GM23338 (cell line): ENCODE data around the gene CCDC69.

ENCODE experiments used
- CREB1 ChIP-seq: fragments of 250-450 bp; sonication (Bioruptor Pico); IDR thresholded peaks from 2 replicates; pipeline ENCODE4 v1.5.0; 2020; ENCODE audit warnings: low read depth, mild to moderate bottlenecking, moderate library complexity
- EZH2 ChIP-seq: fragments of 200-600 bp; sonication (generic); IDR thresholded peaks from one replicate; pipeline ENCODE4 v1.8.0; 2017; ENCODE audit warnings: antibody characterized with exemption, mild to moderate bottlenecking, low read depth; ENCODE audit not compliant: unreplicated experiment
- EZH2phosphoT487 ChIP-seq: fragments of 200-600 bp; sonication (generic); IDR thresholded peaks from one replicate; pipeline ENCODE4 v1.8.1; 2018; ENCODE audit warnings: antibody characterized with exemption; ENCODE audit not compliant: unreplicated experiment
- JUNB ChIP-seq: IDR thresholded peaks from one replicate; pipeline ENCODE4 v1.6.1; 2016; ENCODE audit warnings: antibody characterized with exemption; ENCODE audit not compliant: unreplicated experiment
- POLR2AphosphoS5 ChIP-seq: IDR thresholded peaks from 2 replicates; pipeline ENCODE4 v1.6.1; 2016; ENCODE audit warnings: antibody characterized with exemption, low read depth
- TF ChIP-seq, protein P1 (sequence below), 2 experiments: fragments of 200-600 bp in 1 of 2; sonication (generic) in 1 of 2; conservative IDR thresholded peaks; 2 replicates each; pipeline versions ENCODE4 v1.5.1 to v1.6.1; 2016 to 2017; ENCODE audit warnings: antibody characterized with exemption in 2 of 2, low read depth in 2 of 2, mild to moderate bottlenecking in 2 of 2, moderate library complexity in 1 of 2
- TF ChIP-seq, protein P2 (sequence below): IDR thresholded peaks from one replicate; pipeline ENCODE4 v1.6.1; 2018; ENCODE audit warnings: antibody characterized with exemption; ENCODE audit not compliant: unreplicated experiment

DNA sequence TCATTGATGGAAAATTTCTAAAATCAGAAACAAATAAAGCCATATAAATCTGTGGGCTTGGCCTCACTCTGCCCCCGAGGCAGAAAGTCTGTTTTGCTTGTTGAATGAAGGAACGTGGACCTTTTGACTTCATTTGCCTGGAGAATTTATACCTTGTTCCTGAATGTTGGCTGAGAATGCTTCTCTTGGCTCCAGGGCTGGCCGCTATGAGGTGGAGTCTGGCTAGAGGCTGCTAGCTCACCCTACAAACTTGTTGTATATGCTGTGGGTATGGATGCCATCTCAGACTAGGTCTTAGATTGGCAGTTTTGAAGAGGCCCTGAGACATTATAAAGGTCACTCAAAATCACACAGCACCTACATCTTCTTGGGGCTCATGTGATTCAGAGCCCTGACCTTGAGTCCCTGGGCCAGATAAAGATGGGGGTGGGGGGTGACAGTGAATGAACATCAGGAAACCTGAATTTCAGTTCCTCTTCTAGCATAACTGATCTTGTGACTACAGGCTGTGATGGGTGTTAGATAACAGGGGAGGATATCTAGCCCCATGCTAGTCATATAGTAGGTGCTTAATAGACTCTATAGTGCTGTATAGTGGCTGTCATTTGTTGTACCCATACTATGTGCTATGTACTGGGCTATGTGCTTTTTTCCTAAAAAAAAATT, 31.9 kb upstream of the CCDC69 start:
- TF ChIP-seq, protein P1, sequence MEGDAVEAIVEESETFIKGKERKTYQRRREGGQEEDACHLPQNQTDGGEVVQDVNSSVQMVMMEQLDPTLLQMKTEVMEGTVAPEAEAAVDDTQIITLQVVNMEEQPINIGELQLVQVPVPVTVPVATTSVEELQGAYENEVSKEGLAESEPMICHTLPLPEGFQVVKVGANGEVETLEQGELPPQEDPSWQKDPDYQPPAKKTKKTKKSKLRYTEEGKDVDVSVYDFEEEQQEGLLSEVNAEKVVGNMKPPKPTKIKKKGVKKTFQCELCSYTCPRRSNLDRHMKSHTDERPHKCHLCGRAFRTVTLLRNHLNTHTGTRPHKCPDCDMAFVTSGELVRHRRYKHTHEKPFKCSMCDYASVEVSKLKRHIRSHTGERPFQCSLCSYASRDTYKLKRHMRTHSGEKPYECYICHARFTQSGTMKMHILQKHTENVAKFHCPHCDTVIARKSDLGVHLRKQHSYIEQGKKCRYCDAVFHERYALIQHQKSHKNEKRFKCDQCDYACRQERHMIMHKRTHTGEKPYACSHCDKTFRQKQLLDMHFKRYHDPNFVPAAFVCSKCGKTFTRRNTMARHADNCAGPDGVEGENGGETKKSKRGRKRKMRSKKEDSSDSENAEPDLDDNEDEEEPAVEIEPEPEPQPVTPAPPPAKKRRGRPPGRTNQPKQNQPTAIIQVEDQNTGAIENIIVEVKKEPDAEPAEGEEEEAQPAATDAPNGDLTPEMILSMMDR (conservative IDR thresholded peaks at IDR 0.05; ENCODE audit: low read depth in 2 of 2), result no peak
- TF ChIP-seq EZH2phosphoT487 (no peak), EZH2 (no peak), CREB1 (CRISPR knock-in tag) (no peak), JUNB (no peak), POLR2AphosphoS5 (no peak)
- TF ChIP-seq, protein P2, sequence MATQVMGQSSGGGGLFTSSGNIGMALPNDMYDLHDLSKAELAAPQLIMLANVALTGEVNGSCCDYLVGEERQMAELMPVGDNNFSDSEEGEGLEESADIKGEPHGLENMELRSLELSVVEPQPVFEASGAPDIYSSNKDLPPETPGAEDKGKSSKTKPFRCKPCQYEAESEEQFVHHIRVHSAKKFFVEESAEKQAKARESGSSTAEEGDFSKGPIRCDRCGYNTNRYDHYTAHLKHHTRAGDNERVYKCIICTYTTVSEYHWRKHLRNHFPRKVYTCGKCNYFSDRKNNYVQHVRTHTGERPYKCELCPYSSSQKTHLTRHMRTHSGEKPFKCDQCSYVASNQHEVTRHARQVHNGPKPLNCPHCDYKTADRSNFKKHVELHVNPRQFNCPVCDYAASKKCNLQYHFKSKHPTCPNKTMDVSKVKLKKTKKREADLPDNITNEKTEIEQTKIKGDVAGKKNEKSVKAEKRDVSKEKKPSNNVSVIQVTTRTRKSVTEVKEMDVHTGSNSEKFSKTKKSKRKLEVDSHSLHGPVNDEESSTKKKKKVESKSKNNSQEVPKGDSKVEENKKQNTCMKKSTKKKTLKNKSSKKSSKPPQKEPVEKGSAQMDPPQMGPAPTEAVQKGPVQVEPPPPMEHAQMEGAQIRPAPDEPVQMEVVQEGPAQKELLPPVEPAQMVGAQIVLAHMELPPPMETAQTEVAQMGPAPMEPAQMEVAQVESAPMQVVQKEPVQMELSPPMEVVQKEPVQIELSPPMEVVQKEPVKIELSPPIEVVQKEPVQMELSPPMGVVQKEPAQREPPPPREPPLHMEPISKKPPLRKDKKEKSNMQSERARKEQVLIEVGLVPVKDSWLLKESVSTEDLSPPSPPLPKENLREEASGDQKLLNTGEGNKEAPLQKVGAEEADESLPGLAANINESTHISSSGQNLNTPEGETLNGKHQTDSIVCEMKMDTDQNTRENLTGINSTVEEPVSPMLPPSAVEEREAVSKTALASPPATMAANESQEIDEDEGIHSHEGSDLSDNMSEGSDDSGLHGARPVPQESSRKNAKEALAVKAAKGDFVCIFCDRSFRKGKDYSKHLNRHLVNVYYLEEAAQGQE, result no peak
